Omental fat pad (tissue), 4 donors: ENCODE results near the gene OR2V1. TPM values are rescaled to one million over a fixed set of nuclear protein-coding genes. Genes with fewer than 3 reads are reported as not detected.
"Not testable (repeated sequence)": the region's sequence is repeated elsewhere in the genome, so short reads cannot be mapped to it uniquely, and the experiment has no call there.

ENCODE experiments used
- ATAC-seq: fragments of 150-250 bp; one replicate; pipeline ENCODE4 v1.9.1; 2016; ENCODE audit warnings: mild to moderate bottlenecking, moderate library complexity; ENCODE audit not compliant: low FRiP score
- DNase-seq: peaks from one replicate; pipeline ENCODE4 v3.0.0-alpha.2; 2019; ENCODE audit warnings: low spot score
- CTCF ChIP-seq, 3 donors: fragments of 450-650 bp; IDR thresholded peaks; one replicate each; pipeline ENCODE4 v1.5.1; 2016 to 2017; ENCODE audit warnings: antibody characterized with exemption in 3 of 3, mild to moderate bottlenecking in 3 of 3, moderate library complexity in 2 of 3
- total RNA-seq, 4 donors: library from RNA; depleted of rRNA; stranded (reverse); fragments of >200 nt; gene quantifications; one replicate each; pipeline ENCODE4 v1.1.0, GENCODE V29; 2016

The OR2V1 gene
- total RNA-seq, 4 donors from 2014 or later = not detected

- no peak for TF ChIP-seq CTCF (IDR thresholded peaks at IDR 0.05)
- ATAC-seq (no peak), DNase-seq (no peak)
These were observed 32.6 kb upstream of the OR2V1 start for GRCh38 chr5:181163487-181164075.

- no peak for DNase-seq
- TF ChIP-seq CTCF (IDR thresholded peaks at IDR 0.05) = no peak
- peak; percentile 23 for ATAC-seq
These were observed 30.7 kb upstream of the OR2V1 start for GRCh38 chr5:181161534-181162175.

- not testable (repeated sequence) for ATAC-seq, DNase-seq
These were observed 30.0 kb upstream of the OR2V1 start for GRCh38 chr5:181160755-181161533.

DNA sequence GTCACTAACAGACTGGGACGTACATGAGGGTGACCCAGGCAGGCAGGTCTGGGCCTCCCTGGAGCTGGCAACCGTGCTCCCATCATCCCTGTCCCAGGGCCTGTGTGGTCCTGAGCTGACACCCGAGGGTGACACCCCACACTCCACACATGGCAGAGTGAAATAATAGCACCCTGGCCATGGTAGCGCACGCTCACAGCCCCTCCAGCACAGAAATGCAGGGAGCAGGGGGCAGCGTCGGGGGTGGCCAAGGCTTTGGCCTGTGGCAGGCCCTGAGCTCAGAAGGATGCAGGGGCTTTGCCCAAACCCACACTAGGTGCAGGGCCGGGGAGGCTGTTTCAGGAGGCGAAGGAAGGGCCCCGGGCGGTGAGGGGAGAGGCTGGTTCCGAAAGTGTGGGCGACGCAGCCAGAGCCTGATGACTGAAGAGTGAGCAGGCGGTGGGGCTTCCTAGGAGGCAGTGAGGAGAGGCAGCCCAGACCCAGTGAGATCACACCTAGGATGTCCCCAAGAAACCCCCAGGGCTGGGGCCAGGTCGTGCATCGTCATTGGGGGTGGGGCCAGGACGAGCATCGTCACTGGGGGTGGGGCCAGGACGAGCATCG, 29.3 kb upstream of the OR2V1 start:
- DNase-seq = no peak
- TF ChIP-seq CTCF (IDR thresholded peaks at IDR 0.05) = no peak
- peak; percentile 47 for ATAC-seq

DNA sequence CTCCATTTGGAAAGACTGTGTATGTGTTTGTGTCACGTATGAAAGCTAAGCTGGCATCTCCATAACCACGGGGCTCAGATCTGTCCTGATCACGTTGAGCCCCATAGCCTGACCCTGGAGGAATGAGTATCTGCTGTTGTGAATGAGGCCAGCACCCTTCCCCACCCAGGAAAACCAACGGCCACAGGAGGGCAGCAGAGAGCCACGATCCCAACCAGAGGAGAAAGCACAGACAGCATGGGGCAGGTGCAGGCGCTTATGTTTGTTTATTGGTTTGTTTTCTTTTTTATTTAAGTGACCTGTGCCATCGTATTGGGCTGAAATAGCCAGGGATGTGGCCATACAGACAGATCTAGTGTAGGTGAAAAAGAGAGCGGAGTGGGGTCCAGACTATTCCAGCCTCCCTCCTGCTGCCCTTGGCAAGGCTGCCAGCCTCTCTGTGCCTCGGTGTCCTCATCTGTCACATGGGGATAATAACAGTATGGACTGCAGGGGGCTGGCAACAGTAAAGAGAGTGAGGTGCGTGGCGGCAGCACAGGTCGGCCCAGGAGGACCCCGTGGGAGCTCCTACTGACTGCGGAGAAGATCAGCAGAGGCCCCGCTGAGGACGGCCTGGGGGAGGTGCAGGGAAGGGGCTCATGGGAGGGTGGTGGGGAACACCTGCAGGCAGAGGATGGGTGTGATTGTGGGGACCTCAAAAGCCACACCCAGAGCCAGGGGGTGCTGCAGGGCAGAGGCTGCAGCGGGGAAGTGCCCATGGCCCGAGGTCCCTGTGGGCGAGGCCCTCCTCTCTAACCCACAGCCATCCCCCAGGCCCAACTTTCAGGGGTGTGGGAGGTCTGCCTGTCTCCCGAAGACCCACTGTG, 28.6 kb upstream of the OR2V1 start:
- TF ChIP-seq CTCF (IDR thresholded peaks at IDR 0.05) = peak in 1 of 3 donors; percentile 34
- ATAC-seq (peak; percentile 75), DNase-seq (peak; percentile 99)

GRCh38 chr5:181158869-181159268, 27.9 kb upstream of the OR2V1 start:
- ATAC-seq (no peak), DNase-seq (no peak)
- no peak for TF ChIP-seq CTCF (IDR thresholded peaks at IDR 0.05)
